HL-60 (cell line): ENCODE measurements around the gene COL28A1.

Source experiments
- CTCF ChIP-seq: IDR thresholded peaks from one replicate; pipeline ENCODE4 v1.5.1; 2011; ENCODE audit warnings: low read length, control low read depth, inconsistent platforms; ENCODE audit not compliant: insufficient read depth
- GABPA ChIP-seq: IDR thresholded peaks from 2 replicates; pipeline ENCODE4 v1.6.1; 2012; ENCODE audit warnings: low read depth
- POLR2AphosphoS5 ChIP-seq: IDR thresholded peaks from 2 replicates; pipeline ENCODE4 v1.6.1; 2012; ENCODE audit warnings: low read depth

GRCh38 chr7:7399707-7400106 is 136.0 kb downstream of the COL28A1 start:
- TF ChIP-seq CTCF (no peak), GABPA (no peak), POLR2AphosphoS5 (no peak)
